Left forelimb (tissue), 1 donor: ENCODE data around the gene ANXA4.
"Not testable (repeated sequence)": the region's sequence is repeated elsewhere in the genome, so short reads cannot be mapped to it uniquely, and the experiment has no call there.

Experiments used
- DNase-seq: peaks from one replicate; pipeline ENCODE4 v3.0.0-alpha.2; 2018; ENCODE audit warnings: low spot score

ANXA4 gene

DNA sequence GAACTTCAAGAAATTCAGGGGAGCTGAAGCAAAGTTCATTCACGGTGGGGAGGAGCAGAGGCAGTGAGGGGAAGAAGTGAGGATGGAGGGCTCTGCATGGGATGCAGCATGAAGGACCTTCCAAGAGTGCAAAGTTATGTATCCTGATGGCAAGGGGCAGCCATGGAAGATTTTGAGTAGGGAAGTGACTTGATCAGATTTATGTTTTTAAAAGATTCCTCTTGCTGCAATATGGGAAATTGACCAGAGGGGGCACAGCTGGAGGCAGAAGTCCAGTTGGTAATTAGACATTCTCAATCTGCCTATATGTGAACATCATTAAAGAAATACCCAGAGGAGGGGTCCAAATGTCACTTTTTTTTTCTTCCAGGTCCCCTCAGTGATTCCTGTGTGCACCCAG is 21.5 kb upstream of the ANXA4 start:
- no peak for DNase-seq

DNA sequence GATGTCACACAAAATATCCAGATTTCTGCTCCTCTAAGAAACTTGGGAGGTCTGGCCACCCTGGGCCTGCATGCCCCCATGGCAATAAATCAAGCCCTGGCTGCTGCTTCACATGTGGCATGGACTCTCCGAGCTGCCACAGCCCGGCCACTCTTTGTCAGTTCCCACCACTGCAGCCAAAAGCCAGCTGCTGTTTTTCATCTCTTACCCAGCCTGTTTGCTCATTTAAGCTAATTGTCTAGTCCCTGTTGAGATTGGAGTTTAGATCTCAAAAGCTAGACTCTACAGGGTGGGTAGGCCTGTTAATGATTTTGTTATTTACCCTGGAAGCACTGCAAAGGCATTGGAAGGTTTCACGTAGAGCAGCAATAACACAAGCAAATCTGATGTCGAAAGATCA is 20.9 kb upstream of the ANXA4 start:
- no peak for DNase-seq

DNA sequence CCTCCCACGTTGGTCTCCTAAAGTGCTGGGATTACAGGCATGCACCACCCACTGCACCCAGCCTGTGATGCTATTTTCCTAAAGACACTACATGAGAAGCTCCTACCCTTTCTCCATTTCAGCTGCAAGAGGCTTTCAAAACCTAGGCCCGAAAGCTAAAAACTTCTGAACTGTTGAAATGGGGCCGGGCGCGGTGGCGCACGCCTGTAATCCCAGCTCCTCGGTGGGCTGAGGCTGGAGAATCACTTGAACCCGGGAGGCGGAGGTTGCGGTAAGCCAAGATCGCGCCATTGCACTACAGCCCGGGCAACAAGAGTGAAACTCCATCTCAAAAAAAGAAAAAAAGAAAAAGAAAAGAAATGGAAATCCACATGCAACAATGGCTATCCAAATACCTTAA is 18.1 kb upstream of the ANXA4 start:
- no peak for DNase-seq

DNA sequence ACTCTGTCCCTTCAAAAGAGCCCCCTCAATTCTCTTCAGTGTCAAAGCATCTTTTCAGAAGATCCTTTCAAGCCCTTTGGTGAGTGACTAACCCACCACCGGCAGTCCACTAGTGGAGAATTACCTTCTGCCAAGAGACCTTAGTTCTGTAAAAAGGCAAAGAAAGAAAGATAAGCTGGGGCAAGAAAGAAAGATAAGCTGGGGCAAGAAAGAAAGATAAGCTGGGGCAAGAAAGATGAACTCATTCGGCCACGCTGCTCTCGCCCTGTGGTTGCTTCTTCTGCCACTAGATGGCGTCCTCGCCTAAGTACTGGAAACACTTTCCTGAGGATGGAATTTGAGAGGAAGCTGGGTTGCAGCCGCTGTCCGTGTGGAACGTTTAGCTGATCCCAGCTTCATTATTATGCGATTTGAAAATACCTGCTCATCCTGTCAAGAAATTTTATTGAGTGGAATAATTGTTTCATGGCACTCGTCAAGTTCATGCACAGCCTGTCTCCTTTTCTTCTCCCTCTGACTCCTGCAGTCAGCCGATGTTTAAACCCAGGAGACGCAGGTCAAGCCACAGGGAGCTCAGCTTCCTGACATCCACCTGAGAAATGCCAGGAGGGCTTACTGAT is 17.3 kb upstream of the ANXA4 start:
- DNase-seq = peak; percentile 81

DNA sequence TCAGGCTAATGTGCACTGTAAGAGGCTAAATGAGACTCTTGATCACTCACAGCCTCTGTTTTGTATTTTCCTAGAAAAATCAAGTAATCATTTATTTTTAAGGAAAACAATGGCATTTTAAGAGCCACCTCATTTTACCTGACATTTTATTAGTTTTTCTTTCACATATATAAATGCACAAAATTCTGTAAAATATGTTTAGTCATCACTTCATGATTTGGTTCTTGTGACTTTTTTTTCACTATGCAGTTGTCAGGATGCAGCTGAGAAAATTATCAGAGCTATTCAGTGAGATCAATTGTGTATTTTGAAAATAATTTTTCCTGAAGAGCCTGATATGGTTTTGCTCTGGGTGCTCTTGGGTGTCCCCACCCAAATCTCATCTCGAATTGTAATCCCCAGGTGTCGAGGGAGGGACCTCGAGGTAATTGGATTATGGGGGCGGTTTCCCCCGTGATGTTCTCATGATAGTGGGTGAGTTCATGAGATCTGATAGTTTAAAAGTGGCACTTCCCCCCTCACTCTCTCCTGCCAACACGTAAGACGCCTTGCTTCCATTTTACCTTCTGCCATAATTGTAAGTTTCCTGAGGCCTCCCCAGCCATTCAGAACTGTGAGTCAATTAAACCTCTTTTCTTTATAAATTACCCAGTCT is 16.1 kb upstream of the ANXA4 start:
- no peak for DNase-seq

DNA sequence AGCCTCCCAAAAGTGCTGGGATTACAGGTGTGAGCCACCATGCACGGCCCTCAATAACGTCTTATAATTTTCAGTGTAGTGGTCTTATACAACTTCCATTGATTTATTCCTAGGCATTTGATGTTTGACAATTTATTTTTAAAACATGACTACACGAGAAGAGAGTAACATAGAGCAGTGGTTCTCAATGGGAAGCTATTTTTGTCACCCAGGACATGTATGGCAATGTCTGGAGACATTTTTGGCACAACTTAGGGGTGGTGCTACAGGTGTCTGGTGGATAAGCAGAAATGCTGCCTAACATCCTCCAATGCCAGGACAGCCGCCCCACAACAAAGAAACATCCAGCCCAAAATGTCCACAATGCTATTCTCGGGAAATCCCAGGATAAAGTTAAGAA is 12.7 kb upstream of the ANXA4 start:
- no peak for DNase-seq

DNA sequence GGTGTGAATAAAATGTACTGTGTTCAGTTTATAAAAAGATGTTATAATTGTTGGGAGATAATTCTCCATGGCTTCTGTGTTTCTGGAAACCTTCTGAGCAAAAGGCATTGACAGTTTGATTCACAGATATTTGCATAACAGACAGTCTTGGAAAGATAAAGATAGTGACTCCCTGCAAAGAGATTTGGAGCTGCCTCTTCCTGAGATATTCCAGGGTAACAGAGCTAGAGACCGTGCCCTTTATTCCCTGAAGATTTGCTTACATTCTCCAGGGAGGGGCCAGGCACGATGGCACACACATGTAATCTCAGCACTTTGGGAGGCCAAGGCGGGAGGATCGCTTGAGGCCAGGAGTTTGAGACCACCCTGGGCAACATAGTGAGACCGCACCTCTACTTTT is 12.2 kb upstream of the ANXA4 start:
- no peak for DNase-seq

DNA sequence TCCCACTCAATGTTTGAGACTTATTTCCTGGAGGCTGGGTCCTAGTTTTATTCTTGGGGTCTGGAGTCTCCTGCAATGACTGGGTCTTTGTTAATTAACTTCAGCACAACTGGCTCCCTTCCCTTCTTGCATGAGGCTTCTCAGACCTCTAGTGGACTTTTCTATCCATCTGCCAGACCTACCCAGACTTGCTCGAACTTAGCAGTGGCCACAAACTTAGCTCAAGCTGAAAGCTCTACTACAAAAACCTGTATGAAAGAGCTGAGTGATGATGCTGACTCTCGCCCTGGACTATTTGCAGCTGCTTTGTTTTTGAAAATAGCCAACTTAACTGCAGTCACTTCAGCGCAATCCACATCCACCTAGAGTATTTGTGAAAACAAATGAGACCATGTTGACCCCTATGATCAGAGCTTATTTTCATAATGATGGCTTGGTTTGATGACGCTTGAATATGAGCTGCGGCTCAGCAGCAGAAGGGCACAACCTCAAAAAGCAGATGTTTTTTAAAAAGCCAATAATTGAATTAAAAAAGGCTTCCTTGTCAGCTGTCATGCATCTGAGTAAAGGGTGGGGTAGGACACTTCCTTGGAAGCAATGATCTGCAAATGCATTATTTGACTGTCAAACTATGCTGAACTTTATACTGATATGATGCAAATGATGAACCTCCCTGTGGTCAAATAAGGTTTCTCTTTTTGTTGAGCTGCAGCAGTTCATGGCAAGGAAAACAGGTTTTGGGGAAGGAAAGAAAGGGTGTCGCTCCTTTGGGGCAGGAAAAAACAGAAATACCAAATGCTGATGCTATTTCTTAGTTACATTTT is 10.6 kb upstream of the ANXA4 start:
- no peak for DNase-seq

DNA sequence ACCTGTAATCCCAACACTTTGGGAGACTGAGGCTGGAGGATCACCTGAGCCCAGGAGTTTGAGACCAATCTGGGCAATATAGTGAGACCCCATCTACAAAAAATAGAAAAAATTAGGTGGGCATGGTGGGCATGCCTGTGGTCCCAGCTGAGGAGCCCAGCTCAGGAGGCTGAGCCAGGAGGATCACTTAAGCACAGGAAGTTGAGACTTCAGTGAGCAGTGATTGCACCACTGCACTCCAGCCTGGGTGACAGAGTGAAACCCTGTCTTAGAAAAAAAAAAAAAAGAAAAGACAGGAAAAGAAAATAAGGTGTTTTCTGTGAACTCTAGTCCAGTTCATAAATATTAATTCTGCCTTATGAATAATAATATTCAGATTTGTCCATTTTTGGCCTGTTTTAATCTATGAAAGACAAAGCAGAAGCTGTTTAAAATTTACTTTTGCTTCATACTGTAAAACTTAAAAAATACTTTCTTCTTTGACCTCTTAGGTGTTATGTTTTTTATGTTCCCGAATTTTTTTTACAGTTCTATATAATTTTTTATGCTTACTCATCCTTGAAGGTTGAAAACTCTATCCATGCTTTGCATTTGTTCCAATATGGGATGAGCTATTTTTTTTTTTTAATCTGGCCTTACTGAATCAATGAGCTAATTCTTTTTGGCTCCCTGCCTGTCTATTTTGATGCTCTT is 8.4 kb upstream of the ANXA4 start:
- no peak for DNase-seq

DNA sequence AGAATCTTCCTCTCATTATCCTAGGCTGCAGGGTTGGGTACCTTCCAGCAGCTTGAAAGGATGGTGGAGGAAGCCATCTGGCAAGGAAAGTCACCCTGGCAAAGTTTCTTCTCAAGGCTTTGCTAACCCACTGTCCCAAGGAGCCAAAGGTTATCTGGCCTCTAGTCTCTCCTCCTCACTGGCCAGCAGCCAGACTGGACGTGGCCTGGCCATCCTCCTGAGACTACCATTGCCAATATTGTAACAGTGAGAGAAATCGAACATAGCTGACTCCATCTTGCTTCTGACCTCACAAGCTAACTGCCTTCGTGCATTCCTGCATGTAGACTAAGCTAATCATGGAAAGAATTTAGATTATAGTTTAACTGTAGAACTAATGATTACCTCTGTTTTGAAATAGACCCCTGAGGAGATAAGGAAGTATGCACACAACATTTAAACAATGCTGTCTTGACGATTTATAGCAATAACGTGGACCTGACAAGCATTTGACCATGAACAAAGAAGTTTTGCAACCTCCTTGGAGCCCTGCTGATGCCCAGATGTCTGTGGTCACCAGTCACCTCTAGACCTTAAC is 7.8 kb upstream of the ANXA4 start:
- DNase-seq = no peak

DNA sequence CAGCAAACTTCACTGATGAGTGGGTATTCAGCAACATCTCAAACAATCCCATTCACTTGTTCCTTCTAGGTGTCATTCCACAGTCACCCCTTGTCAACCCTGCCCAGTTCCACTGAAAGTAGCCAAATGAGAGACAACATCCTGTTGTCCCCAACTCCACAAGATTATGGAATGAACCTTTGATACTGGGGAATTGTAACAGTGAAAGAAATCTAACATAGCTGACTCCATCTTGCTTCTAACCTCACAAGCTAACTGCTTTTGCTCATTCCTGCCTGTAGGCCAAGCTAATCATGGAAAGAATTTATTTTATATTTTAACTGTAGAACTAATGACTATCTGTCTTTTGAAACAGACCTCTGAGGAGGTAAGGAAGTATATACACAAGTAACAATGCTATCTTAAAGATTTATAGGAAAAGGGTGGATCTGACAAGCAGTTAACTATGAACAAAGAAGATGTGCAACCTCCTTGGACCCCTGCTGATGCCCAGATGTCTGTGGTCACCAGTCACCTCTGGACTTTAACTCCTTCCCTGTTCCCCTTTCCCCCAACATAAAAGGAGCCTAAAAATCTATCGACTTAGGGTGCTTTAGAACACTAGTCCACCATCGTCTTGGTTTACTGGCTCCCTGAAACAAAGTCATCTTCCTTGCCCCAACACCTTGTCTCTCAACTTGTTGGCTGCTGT is 6.9 kb upstream of the ANXA4 start:
- no peak for DNase-seq

DNA sequence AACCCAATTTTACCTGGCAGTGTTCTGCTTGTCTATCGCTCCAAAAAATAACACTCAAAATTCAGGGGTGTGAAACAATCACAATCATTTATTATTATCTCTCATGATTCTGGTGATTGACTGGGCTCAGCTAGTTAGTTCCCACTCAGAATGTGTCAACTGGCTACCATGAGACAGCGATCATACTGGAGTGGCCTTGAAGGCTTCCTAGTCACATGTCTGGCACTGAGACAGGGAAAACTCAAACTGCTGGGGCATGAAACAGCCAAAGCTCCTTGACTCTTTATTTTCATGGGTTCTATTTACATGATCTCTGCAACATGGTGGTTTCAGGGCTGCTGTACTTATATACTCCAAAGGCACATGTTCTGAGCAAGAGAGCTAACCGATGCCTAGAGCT is 6.2 kb upstream of the ANXA4 start:
- DNase-seq = no peak

DNA sequence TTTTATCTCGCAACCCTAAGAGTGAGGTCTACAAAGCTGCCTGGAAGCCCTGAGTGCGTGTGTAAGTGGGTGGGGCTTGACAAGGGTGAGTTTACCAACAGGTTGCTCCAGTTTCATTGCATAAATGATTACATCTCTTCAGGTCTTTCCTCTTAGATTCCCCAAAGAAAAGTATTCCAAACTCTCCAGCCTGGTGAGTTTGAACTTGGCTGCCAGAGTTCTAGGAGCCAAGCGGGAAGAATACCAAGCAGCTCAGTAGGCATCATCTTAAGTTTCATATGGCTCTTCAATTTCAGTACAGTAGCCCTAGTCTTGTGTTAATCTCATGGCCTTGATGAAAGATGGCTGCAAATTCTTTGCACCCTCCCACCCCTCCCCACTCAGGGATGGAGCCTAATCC is 3.8 kb upstream of the ANXA4 start:
- not testable (repeated sequence) for DNase-seq

DNA sequence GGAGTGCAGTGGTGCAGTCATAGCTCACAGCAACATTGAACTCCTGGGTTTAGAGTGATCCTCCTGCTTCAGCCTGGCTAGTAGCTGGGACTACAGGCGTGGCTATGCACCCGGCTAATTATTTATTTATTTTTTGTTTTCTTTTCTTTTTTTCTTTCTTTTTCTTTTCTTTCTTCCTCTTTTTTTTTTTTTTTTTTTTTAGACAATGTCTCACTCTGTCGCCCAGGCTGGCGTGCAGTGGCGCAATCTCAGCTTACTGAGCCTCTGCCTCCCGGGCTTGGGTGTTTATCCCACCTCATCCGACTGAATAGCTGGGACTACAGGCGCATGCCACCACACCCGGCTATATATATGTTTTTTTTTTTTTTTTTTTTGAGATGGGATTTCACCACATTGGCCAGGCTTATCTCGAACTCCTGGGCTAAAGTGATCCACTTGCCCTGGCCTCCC is 1.4 kb upstream of the ANXA4 start:
- DNase-seq = no peak

DNA sequence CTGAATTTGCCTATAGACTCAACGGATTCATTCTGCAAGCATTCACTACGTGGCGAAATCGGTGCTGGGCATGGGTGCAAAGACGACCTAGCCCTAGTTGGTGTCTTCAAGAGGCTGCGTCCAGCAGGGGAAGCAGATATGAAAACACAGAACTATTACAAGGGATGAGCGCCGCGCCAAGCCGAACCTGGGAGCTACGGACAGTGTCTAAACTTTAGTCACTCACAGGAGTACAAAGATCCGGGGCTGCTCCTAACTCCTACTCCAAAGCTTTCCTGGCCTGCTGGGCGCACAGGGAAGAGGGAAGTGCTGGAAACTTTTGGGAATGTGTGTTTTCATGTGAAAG is 732 bp upstream of the ANXA4 start:
- DNase-seq = no peak

DNA sequence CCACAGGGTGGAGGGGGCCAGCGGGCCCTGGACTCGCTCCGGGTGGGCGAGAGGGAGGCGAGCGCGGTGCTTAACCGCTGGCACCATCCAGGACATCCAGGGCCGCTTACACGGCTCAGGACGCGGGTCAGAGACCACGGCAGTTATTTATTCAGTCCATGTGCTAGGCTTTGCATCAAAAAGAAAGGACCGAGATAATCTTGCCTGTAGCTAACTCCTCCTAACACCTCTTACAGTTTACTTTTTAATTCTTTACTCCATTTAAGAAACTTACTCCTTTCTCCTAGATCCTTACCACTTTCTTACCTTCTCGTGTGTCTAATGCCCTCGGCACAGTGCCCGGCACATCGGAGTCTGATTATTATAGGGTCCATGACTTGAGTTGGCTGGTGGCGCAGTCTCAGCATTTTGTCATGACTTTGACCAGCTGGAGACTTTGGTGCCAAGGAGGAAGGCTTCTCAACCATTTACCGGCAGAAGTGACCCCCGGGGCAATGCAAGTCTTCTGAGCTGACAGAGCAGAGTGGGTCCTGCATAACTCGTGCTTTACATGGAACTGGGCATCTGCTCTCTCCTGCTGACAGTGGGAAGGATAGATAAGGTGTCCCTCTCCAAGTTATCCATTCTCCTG is 503 bp downstream of the ANXA4 start:
- peak; percentile 75 for DNase-seq

DNA sequence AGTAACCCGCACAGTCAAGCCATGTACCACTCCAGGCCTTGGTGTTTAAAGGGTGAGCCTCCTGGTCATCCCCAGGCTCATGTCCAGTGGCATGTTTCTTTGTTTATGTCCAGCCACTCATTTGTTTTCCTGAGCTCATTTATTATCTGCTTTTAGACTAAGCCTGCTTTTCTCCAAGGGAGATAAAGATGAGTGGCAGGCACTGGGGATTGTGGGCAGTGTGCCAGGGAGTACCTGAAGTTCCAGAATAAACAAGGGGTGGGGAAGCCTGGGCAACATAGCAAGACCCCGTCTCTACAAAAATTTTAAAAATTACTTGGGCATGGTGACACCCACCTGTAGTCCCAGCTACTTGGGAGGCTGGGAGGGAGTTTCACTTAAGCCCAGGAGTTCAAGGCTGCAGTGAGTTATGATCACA is 1.9 kb downstream of the ANXA4 start:
- no peak for DNase-seq

DNA sequence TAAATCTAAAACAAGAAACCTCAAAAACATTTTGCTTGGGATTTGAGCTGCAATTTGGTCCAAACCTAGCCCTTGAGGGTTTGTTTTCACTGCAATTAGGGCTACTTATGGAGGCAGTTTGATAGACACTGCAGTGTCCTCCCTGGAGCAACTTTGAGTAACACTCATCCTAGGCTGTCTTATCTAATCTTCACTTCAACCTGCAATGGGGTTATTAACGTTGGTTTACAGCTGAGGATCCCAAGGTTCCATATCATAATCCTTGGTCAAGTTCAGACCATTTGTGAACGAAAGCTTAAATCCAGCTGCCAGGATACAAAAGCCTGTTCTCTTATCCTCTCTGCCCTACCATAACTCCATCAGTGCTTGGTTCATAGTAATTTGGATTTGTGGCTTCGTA is 2.5 kb downstream of the ANXA4 start:
- no peak for DNase-seq

DNA sequence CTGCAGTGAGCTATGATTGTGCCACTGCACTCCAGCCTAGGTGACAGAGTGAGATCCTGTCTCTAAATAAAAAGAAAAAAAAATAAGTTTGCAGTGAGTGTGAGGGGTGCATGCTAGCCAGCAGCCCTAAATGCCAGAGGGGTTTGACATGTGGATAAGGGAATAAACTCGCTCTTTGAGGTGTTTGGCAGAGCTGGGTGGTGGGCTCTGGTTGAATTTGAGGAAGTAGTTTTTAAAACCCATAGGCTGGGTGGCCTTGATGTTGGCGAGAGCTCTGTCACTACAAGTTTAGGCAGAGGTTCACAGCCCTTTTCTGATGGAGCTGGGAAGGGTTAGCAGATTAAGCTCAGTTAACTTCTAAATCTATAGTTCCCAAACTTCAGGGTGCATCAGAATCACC is 3.1 kb downstream of the ANXA4 start:
- no peak for DNase-seq

DNA sequence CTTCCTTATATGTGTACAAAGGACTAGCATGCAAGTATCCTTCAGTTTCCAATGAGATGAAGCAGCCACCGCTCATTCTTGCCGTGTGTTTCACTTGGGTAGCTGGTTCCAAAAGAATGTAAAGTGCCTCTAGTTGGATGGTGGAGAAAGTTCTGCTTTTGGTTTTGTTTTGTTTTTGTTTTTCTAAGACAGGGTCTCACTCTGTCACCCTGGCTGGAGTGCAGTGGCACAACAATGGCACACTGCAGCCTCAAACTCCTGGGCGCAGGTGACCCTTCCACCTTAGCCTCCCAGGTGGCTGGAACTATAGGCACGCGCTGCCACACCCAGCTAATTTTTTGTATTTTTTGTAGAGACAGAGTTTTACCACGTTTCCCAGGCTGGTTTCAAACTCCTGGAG is 8.3 kb downstream of the ANXA4 start:
- DNase-seq = no peak

DNA sequence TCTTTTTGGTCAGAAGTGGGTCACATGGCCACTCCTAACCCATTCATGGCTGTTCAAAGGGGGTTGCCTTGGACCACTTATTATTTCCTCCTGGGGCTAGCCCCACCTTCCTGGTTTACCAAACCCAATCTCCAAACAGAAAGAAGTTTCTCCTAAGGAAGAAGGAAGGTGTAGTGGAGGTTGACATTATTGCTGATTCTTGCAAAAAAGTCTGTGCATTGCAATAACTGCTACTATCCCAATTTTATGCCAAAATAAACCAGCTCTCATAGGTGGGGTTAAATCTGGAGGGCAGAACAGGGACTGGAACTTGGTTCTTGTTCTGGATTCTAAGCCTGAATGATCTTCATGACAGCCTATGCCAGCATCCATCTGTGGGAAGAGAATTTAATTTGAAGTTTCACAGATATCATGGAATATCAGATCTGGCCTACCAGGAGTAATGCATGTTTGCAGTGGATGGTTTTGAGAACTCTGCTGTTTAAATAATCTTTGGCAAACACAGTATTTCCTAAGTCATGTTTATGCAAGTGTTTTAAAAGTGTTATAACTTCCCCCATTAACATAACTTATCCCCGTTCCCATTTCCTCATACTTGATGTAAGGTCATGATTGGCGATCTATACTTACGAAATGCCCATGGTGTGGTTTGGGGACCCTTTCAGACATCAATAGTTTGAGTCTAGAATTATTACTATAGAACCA is 11.9 kb downstream of the ANXA4 start:
- no peak for DNase-seq
